GM12875 (cell line): ENCODE data around the gene KRTAP5-2.

ENCODE experiments used
- H3K4me3 ChIP-seq: one replicate; pipeline ENCODE4 v1.5.1; 2011; ENCODE audit warnings: low read depth, low read length, control low read depth
- TF ChIP-seq, protein P1 (sequence below): IDR thresholded peaks from 2 replicates; pipeline ENCODE4 v1.5.1; 2011; ENCODE audit warnings: low read depth, mild to moderate bottlenecking, control low read depth, inconsistent platforms, low read length, moderate library complexity, borderline replicate concordance; ENCODE audit not compliant: insufficient read depth

KRTAP5-2 gene

DNA sequence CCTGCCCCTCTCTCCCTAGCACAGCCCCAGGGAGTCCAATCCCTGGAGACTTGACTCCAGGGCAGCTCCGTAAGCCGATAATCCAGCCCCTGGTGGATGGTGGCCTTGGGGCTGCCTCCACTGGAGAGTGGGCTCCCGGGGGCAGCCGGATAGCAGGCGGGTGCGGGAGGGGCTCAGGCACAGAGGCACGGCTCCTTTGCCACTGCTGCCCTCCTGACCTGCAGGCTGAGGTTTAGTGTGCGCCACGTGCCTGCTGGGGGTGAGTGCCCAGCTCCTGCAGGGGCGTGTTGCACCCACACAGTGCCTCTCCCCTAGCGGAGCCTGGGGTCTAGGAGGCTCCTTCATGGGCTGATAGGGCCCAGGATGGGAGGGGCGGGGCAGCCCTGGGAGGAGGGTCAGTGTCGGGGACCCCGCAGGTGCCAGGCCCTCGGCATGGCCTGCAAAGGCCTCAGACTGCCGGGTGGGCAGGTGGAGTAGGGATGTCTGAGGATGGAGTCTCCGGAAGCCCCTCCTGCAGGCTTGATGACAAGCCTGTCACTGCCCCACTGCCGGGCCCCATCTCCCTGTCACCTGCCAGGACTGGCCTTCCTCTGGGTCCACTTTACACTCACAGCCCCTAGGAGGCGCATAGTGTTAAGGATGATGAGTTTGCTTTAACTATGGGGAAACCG, 31.6 kb downstream of the KRTAP5-2 start:
- TF ChIP-seq, protein P1, sequence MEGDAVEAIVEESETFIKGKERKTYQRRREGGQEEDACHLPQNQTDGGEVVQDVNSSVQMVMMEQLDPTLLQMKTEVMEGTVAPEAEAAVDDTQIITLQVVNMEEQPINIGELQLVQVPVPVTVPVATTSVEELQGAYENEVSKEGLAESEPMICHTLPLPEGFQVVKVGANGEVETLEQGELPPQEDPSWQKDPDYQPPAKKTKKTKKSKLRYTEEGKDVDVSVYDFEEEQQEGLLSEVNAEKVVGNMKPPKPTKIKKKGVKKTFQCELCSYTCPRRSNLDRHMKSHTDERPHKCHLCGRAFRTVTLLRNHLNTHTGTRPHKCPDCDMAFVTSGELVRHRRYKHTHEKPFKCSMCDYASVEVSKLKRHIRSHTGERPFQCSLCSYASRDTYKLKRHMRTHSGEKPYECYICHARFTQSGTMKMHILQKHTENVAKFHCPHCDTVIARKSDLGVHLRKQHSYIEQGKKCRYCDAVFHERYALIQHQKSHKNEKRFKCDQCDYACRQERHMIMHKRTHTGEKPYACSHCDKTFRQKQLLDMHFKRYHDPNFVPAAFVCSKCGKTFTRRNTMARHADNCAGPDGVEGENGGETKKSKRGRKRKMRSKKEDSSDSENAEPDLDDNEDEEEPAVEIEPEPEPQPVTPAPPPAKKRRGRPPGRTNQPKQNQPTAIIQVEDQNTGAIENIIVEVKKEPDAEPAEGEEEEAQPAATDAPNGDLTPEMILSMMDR: peak; percentile 9; the same call in 1 of the 2 replicates

DNA sequence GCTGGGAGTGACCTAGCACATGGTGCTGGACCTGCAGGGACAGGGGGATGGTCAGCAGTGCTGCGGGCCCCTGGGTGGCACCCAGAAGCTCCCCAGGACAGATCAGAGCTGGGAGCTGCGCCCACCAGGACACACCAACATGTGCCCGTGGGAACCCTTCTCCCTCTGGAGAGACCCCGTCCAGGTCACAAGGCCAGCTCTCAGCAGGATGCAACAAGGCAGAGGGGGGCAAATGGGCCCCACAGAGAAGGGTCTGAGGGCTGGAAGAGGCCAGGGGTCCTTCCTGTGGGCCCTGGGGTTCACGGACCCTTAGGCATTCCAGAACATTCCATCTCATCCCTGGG, 32.2 kb downstream of the KRTAP5-2 start:
- TF ChIP-seq, protein P1: no peak
- H3K4me3 ChIP-seq: no peak overlapping the region

More for the DNA sequence above, 31.6 kb downstream of the KRTAP5-2 start:
- H3K4me3 ChIP-seq: no peak overlapping the region

DNA sequence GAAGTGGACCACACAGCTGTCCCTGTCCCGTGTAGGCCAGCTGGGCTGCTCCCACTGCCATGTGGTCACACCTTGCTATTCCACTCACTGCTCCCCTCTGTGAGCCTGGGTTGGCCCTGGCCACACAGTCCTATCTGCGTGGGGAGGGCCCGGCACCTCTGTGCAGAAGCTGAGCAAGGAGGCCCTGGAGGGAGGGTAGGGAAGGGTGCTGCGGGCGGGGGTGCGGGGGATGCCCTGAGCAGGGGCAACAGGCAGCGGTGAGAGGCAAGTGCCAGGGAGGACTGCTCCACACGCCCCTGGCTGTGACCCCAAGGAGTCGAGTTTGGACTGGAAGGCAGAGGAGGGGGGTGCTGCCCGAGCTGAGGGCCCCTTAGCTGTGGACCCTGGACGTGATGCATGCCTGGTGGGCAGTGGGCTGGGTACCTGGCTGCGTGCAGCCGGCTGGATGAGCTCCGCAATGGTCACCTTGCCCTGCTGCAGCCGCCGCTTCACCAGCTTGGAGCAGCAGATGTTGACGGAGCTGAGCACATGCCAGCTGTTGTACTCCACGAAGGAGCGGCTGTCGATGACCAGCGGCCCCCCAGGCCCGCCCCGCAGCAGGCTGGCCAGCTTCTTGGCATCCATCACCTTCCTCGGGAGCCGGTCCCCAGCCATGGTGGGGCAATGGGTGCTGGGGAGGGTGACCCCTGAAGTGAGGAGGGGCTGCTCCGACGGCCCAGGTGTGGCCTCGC, 32.8 kb downstream of the KRTAP5-2 start:
- TF ChIP-seq, protein P1: no peak
- no peak overlapping the region for H3K4me3 ChIP-seq

DNA sequence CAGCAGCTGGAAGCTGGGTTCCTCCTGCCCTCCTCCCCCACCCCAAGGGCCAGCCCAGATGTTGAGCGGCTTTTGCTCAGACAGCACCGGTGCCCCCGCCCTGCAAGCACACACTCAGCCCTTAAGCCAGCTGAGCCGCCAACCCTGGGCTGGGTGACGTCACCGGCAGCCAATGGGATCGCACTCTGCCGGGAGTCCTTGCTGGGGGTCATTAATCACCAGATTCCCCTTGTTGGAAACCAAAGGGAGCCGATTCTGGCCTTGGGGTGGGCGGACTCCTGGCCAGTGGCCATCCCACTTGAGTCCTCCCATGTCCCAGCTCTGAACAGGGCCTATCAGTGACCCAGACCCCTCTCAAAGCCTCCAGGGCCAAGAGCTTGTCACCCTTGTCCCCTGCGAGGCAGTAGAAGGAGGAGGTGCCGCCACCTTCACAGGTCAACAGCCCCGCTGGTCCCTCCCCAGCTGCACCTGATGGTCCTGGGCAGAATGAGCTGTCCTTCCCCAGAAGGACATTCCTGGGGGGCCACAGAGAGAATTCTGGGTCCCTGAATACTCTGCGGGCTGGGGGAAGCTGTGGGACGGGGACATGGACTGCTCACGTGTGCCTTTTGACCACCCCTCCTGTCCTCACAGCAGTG, 33.4 kb downstream of the KRTAP5-2 start:
- TF ChIP-seq, protein P1: no peak
- no peak overlapping the region for H3K4me3 ChIP-seq

DNA sequence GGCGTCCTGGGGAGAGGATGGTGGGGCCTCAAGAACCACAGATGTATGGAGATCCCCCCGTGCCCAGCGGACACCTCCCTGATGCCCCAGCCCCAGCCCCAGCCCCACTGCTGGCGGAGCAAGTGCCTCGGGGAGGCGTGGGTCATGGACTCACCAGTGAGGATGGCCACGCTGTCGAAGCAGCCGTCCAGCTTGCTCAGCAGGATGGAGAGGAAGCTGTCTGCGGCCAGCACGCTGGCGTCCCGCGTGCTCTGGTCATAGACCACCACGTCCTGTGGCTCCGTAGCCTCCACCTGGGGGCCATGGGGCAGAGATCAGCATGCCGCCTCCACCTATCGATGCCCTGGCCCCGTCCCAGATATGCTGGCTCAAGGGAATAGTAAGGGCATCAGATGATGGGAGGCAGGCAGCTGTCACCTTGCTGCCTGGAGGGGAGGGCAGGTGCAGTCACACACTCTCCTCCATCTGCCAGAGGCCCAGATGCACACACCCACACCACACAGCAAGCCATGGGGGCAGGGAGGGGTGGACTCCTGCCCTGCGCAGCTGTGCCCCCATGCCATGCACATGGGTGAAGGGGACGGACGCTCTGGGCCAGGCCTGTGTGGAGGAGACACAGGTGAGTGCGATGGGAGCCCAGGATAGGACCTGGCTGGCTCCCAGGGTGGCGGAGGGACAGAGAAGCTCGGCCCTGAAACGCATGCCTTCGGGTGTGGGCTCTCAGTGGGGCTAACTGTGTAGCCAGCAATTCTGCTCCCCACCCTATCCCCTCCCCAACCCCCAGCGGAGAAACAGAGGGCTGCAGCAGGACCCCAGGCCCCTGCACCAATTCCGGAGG, 34.2 kb downstream of the KRTAP5-2 start:
- TF ChIP-seq, protein P1: no peak
- H3K4me3 ChIP-seq: no peak overlapping the region

DNA sequence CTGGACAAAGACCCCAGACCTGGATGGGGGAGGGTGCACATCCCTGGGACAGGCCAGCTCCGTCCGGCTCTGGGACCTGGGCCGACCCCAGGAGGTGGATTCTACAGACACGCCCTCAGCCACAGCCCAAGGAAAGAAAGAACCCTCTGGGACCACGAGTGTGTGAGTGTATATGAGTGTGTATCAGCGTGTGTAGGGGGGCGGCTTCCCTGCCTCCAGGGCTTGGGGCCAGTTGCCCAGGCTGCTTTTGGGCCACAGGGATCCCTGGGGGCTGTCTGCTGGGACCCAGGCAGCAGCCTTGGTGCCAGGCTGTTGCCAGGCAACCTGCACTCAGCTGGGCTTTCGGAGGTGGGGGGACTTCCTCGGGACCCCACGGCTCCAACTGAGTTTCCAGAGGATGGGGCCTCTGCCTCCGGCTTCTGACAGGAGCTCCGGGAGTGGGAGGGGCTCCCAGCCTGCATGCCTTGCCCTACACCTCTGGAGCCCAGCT, 34.9 kb downstream of the KRTAP5-2 start:
- TF ChIP-seq, protein P1: no peak
- no peak overlapping the region for H3K4me3 ChIP-seq
